C4-2B (cell line): Measurements from ENCODE around the gene CABLES2.

Experiments
- CTCF ChIP-seq: fragments of 450-650 bp; conservative IDR thresholded peaks from 2 replicates; pipeline ENCODE4 v1.5.1; 2017; ENCODE audit warnings: mild to moderate bottlenecking
- ZFX ChIP-seq: fragments of 450-650 bp; IDR thresholded peaks from 2 replicates; pipeline ENCODE4 v1.6.1; 2017

DNA sequence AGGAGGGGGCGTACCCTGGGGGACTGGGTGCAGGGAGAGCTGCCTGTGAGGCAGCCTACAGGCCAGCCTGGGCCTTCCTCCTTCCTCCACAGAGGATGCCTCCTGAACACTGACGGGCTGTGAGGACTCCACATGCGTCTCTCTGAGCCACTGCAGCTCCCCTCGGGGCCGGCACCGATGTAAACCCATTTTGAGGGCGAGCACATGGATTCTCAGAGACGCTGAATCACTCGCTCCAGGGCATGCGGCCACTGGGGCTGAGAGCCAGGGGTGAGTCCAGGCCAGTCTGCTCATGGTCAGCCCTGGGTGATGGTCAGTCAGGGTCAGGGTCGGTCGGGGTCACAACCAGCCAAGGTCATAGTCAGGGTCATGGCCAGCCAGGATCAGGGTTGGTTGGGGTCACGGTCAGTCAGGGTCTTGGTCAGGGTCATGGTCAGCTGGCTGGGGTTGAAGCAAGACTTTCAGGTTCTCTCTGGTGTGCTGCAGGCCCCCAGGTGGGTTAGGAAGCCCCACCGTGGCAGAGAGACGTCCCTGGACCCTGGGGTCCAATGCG is 35.0 kb upstream of the CABLES2 start:
- TF ChIP-seq CTCF, result no peak
- TF ChIP-seq ZFX, result no peak
